Endothelial cell of umbilical vein (primary cell): Measurements from ENCODE around the gene SYCP2. TPM values are rescaled to one million over a fixed set of nuclear protein-coding genes. Genes with fewer than 3 reads are reported as not detected.
A peak's percentile ranks its signal among the peaks of the same experiment; 100 is the strongest.

Source experiments
- BruUV-seq: library from RNA; stranded (reverse); fragments of 400-500 nt; replicated peaks from 2 replicates; lab custom pipeline; 2021; lab: Mats Ljungman, UMichigan
- CTCF ChIA-PET: fragments of 300-600, 350-600 bp; sonication (Branson Sonifier 250); formaldehyde crosslinking; loops from one replicate; lab custom pipeline; 2021; ENCODE audit warnings: antibody characterized with exemption, inconsistent platforms; lab: Charles Lee
- POLR2A ChIA-PET: fragments of 300-600, 350-600 bp; sonication (Branson Sonifier 250); formaldehyde crosslinking; loops from one replicate; lab custom pipeline; 2021; ENCODE audit warnings: antibody characterized with exemption, inconsistent platforms; lab: Charles Lee
- DNase-seq: peaks from one replicate; pipeline ENCODE4 v3.0.0-alpha.2; 2011; ENCODE audit warnings: low read depth, low spot score
- FAIRE-seq: peaks from 2 replicates; lab custom pipeline; 2011; peaks lifted over from hg19 to GRCh38; lab: Jason Lieb, UNC
- H2AFZ ChIP-seq: 2 replicates; pipeline ENCODE4 v1.6.0; 2012; ENCODE audit warnings: low read depth, low read length, control low read depth, inconsistent platforms
- H3K27ac ChIP-seq: 2 replicates; pipeline ENCODE4 v1.5.1; 2011; ENCODE audit warnings: low read depth, mild to moderate bottlenecking, control low read depth, low read length, moderate library complexity; ENCODE audit not compliant: insufficient read depth
- H3K27me3 ChIP-seq, 2 experiments: 2 replicates each; pipeline versions ENCODE4 v1.6.0 to v1.6.1; 2011; ENCODE audit warnings: low read length in 2 of 2, mixed read lengths in 1 of 2; ENCODE audit not compliant: control insufficient read depth in 2 of 2, insufficient read depth in 2 of 2
- H3K36me3 ChIP-seq, 2 experiments: 2 replicates in 1 of 2; 3 replicates in 1 of 2; pipeline ENCODE4 v1.5.1; 2011; ENCODE audit warnings: low read length in 2 of 2, mild to moderate bottlenecking in 1 of 2, moderate library complexity in 1 of 2; ENCODE audit not compliant: control insufficient read depth in 2 of 2, insufficient read depth in 2 of 2; ENCODE audit errors: extremely low read depth in 1 of 2
- H3K4me1 ChIP-seq: 3 replicates; pipeline ENCODE4 v1.5.1; 2011; ENCODE audit warnings: mild to moderate bottlenecking, low read length; ENCODE audit not compliant: control insufficient read depth, insufficient read depth; ENCODE audit errors: extremely low read depth
- H3K4me2 ChIP-seq: 2 replicates; pipeline ENCODE4 v1.6.1; 2011; ENCODE audit warnings: low read length, control low read depth, mixed read lengths; ENCODE audit not compliant: insufficient read depth
- H3K4me3 ChIP-seq, 3 experiments: fragments of 200-600 bp in 1 of 3; sonication (generic), shearing (Covaris generic) in 1 of 3; replicated peaks in 1 of 3; 2 replicates each; pipeline ENCODE4 v1.5.1; 2011 to 2016; ENCODE audit warnings: control low read depth in 3 of 3, low read length in 3 of 3, mild to moderate bottlenecking in 2 of 3, inconsistent platforms in 1 of 3, low read depth in 1 of 3, moderate library complexity in 1 of 3; ENCODE audit not compliant: insufficient read depth in 1 of 3
- H3K79me2 ChIP-seq: 2 replicates; pipeline ENCODE4 v1.6.0; 2012; ENCODE audit warnings: low read length, inconsistent platforms; ENCODE audit not compliant: control insufficient read depth, insufficient read depth
- H3K9ac ChIP-seq: replicated peaks from 2 replicates; pipeline ENCODE3; 2011; ENCODE audit warnings: low read length, control low read depth; ENCODE audit not compliant: insufficient read depth; ENCODE audit errors: extremely low read depth
- H3K9me1 ChIP-seq: replicated peaks from 3 replicates; pipeline ENCODE4 v1.6.0; 2011; ENCODE audit warnings: mild to moderate bottlenecking, low read length; ENCODE audit not compliant: control insufficient read depth, insufficient read depth; ENCODE audit errors: extremely low read depth
- H3K9me3 ChIP-seq: replicated peaks from 2 replicates; pipeline ENCODE4 v1.5.1; 2012; ENCODE audit warnings: low read length, inconsistent platforms; ENCODE audit not compliant: control insufficient read depth, insufficient read depth
- H4K20me1 ChIP-seq: replicated peaks from 2 replicates; pipeline ENCODE3; 2011; ENCODE audit warnings: mild to moderate bottlenecking, low read length; ENCODE audit not compliant: control insufficient read depth, insufficient read depth; ENCODE audit errors: extremely low read depth
- EZH2 ChIP-seq: IDR thresholded peaks from 2 replicates; pipeline ENCODE4 v1.6.1; 2012; ENCODE audit warnings: borderline replicate concordance, low read depth, mild to moderate bottlenecking, moderate library complexity, low read length, inconsistent platforms; ENCODE audit not compliant: severe bottlenecking
- FOS ChIP-seq: IDR thresholded peaks from 2 replicates; pipeline ENCODE4 v1.6.1; 2011; ENCODE audit warnings: mild to moderate bottlenecking, low read length, moderate library complexity, borderline replicate concordance; ENCODE audit not compliant: insufficient read depth
- GATA2 ChIP-seq: IDR thresholded peaks from 2 replicates; pipeline ENCODE4 v1.7.0; 2011; ENCODE audit warnings: low read depth, mild to moderate bottlenecking, moderate library complexity, mixed read lengths, low read length; ENCODE audit not compliant: insufficient read length, insufficient read depth
- JUN ChIP-seq: IDR thresholded peaks from 2 replicates; pipeline ENCODE4 v1.6.1; 2011; ENCODE audit warnings: borderline replicate concordance, low read depth; ENCODE audit not compliant: insufficient read length, insufficient read depth
- MAX ChIP-seq: IDR thresholded peaks from 2 replicates; pipeline ENCODE4 v1.6.1; 2011; ENCODE audit not compliant: insufficient read depth, insufficient read length
- MYC ChIP-seq: IDR thresholded peaks from one replicate; pipeline ENCODE4 v1.6.1; 2011; ENCODE audit warnings: mild to moderate bottlenecking, low read depth, low read length
- POLR2A ChIP-seq: IDR thresholded peaks from 2 replicates; pipeline ENCODE4 v1.6.1; 2012; ENCODE audit warnings: low read depth, mild to moderate bottlenecking, control low read depth, low read length
- POLR2AphosphoS5 ChIP-seq: IDR thresholded peaks from 2 replicates; pipeline ENCODE4 v1.6.1; 2012; ENCODE audit warnings: low read depth, mild to moderate bottlenecking, control low read depth, low read length, moderate library complexity; ENCODE audit not compliant: insufficient read depth
- dilution Hi-C: fragments of 300-500 bp; cut with MboI; formaldehyde crosslinking; loops from one replicate; pipeline ENCODE4 v1.15.0; 2019; ENCODE audit warnings: low sequenced_read_pairs; ENCODE audit not compliant: extremely low pct_ligation_motif_present
- intact Hi-C: fragments of 100-400 bp; cut with micrococcal nuclease; formaldehyde crosslinking; loops from one replicate; pipeline ENCODE4 v1.10.0; 2022
- polyA plus RNA-seq, 4 experiments: library from polyadenylated mRNA; depleted of rRNA in 3 of 4; stranded (reverse) in 3 of 4; unstranded in 1 of 4; fragments of >200 nt; gene quantifications; 2 replicates each; pipeline versions ENCODE4 v1.2.1 to v1.2.3, GENCODE V29; 2011 to 2012; ENCODE audit warnings: missing spikeins in 1 of 4
- total RNA-seq: library from RNA; stranded (reverse); gene quantifications from 2 replicates; pipeline ENCODE4 v1.2.3, GENCODE V29; 2021
- TF ChIP-seq, protein P1 (sequence below), 2 donors: IDR thresholded peaks; 1 replicate in 1 of 2; 2 replicates in 1 of 2; pipeline ENCODE4 v1.5.1; 2011; ENCODE audit warnings: low read length in 2 of 2, mild to moderate bottlenecking in 2 of 2, moderate library complexity in 2 of 2, control low read depth in 1 of 2, inconsistent platforms in 1 of 2, low read depth in 1 of 2; ENCODE audit not compliant: insufficient read depth in 1 of 2; ENCODE audit errors: extremely low read depth in 1 of 2

The SYCP2 gene
- total and polyA plus RNA-seq, 2 donors (not counting 3 experiments of a cell fraction or from before 2014, with no cell fraction given), result 0.07 to 0.35 TPM

- BruUV-seq, result no TSS peak
- peak overlapping the region; percentile 98 for H2AFZ ChIP-seq
- no peak for TF ChIP-seq POLR2AphosphoS5
- no peak for TF ChIP-seq MAX
- TF ChIP-seq GATA2, result no peak
- TF ChIP-seq FOS, result no peak
- no peak for TF ChIP-seq POLR2A
- TF ChIP-seq JUN, result no peak
- no peak for TF ChIP-seq MYC
- TF ChIP-seq EZH2, result no peak
- TF ChIP-seq, protein P1, sequence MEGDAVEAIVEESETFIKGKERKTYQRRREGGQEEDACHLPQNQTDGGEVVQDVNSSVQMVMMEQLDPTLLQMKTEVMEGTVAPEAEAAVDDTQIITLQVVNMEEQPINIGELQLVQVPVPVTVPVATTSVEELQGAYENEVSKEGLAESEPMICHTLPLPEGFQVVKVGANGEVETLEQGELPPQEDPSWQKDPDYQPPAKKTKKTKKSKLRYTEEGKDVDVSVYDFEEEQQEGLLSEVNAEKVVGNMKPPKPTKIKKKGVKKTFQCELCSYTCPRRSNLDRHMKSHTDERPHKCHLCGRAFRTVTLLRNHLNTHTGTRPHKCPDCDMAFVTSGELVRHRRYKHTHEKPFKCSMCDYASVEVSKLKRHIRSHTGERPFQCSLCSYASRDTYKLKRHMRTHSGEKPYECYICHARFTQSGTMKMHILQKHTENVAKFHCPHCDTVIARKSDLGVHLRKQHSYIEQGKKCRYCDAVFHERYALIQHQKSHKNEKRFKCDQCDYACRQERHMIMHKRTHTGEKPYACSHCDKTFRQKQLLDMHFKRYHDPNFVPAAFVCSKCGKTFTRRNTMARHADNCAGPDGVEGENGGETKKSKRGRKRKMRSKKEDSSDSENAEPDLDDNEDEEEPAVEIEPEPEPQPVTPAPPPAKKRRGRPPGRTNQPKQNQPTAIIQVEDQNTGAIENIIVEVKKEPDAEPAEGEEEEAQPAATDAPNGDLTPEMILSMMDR (IDR thresholded peaks at IDR 0.05; ENCODE audit: extremely low read depth in 1 of 2, insufficient read depth in 1 of 2, low read depth in 1 of 2, low read length in 2 of 2), result no peak
- CTCF ChIA-PET, result interaction anchor here (1.1 to 2.0 kb wide), 7 partner anchors 8 to 1956 kb away, joined by 3 to 9 read pairs (median 4); no protein-coding TSS in a partner anchor
- DNase-seq, result no peak
- H3K9ac ChIP-seq, result peak overlapping the region; percentile 91
- peak overlapping the region; percentile 61 for H3K27ac ChIP-seq
- FAIRE-seq, result no peak
- H3K79me2 ChIP-seq, result peaks cover 6% of the 10 kb centered on the region
- POLR2A ChIA-PET, result interaction anchor here (0.6 kb wide), 1 partner anchor 1291 kb away, joined by 3 read pairs; no protein-coding TSS in a partner anchor
- no peaks in the 10 kb centered on the region for H4K20me1 ChIP-seq
- peak overlapping the region; percentile 60 to 87 (median 85) for H3K4me3 ChIP-seq
- H3K4me2 ChIP-seq, result peak overlapping the region; percentile 84
- H3K9me1 ChIP-seq, result no peaks in the 10 kb centered on the region
- peaks cover 5 to 8% of the 10 kb centered on the region in 2 experiments for H3K36me3 ChIP-seq
- dilution Hi-C loops, result no loop called here
- H3K27me3 ChIP-seq, result no peaks in the 10 kb centered on the region
- intact Hi-C loops, result loop anchor here (10.0 kb wide), 1 partner anchor 925 kb away; the partner anchor contains the start of gene TUBB1
- peaks cover 13% of the 10 kb centered on the region for H3K4me1 ChIP-seq
- no peaks in the 10 kb centered on the region for H3K9me3 ChIP-seq
These were observed 6.4 kb upstream of the SYCP2 start for GRCh38 chr20:59939879-59940128.
